ENCODE measurements around the gene FANCL. TPM values are rescaled to one million over a fixed set of nuclear protein-coding genes. Genes with fewer than 3 reads are reported as not detected.
"Not testable (repeated sequence)": the region's sequence is repeated elsewhere in the genome, so short reads cannot be mapped to it uniquely, and the experiment has no call there.

FANCL gene
- total RNA-seq, 1 experiment from 2014 or later = 34.3 TPM

GRCh38 chr2:58195662-58196061, 45.5 kb downstream of the FANCL start:
- DNase-seq = no peak
- H3K27me3 ChIP-seq (replicated peaks; ENCODE audit: control insufficient read depth, insufficient read depth, low read length) = no peaks in the 10 kb centered on the region
- H3K4me1 ChIP-seq = no peaks in the 10 kb centered on the region
- no TSS peak for BruUV-seq (replicated peaks)
- Mint-ChIP-seq H3K36me3 (ENCODE audit: insufficient read depth, unreplicated experiment) (peaks cover 16% of the 10 kb centered on the region), H3K4me3 (ENCODE audit: unreplicated experiment) (no peak overlapping the region), H3K27ac (ENCODE audit: unreplicated experiment) (no peak overlapping the region), H3K9me3 (ENCODE audit: unreplicated experiment) (no peaks in the 10 kb centered on the region), H3K4me1 (ENCODE audit: low read depth, unreplicated experiment) (peaks cover 6% of the 10 kb centered on the region), H3K27me3 (ENCODE audit: insufficient read depth, unreplicated experiment) (no peaks in the 10 kb centered on the region)
- H3K9me3 ChIP-seq = no peaks in the 10 kb centered on the region
- no peak overlapping the region for H3K4me3 ChIP-seq (ENCODE audit: low read depth, low read length)
- CTCF ChIA-PET = no interaction called here
- intact Hi-C loops (cut with micrococcal nuclease; ENCODE audit: unreplicated experiment) = no loop called here
- POLR2A ChIA-PET = no interaction called here
- no peaks in the 10 kb centered on the region for H3K36me3 ChIP-seq (ENCODE audit: control insufficient read depth, insufficient read depth, low read length)
- TF ChIP-seq CTCF (IDR thresholded peaks at IDR 0.05; ENCODE audit: insufficient read depth in 1 of 2, low read depth in 1 of 2, low read length in 1 of 2, severe bottlenecking in 1 of 2, unreplicated experiment in 1 of 2) = no peak

- Mint-ChIP-seq H3K9me3 (ENCODE audit: unreplicated experiment) (no peaks in the 10 kb centered on the region), H3K4me3 (ENCODE audit: unreplicated experiment) (no peak overlapping the region), H3K36me3 (ENCODE audit: insufficient read depth, unreplicated experiment) (peaks cover 16% of the 10 kb centered on the region), H3K4me1 (ENCODE audit: low read depth, unreplicated experiment) (peaks cover 6% of the 10 kb centered on the region), H3K27ac (ENCODE audit: unreplicated experiment) (no peak overlapping the region), H3K27me3 (ENCODE audit: insufficient read depth, unreplicated experiment) (no peaks in the 10 kb centered on the region)
- Histone ChIP-seq H3K9me3 (no peaks in the 10 kb centered on the region), H3K36me3 (ENCODE audit: control insufficient read depth, insufficient read depth, low read length) (no peaks in the 10 kb centered on the region), H3K4me3 (ENCODE audit: low read depth, low read length) (no peak overlapping the region), H3K4me1 (no peaks in the 10 kb centered on the region), H3K27me3 (replicated peaks; ENCODE audit: control insufficient read depth, insufficient read depth, low read length) (no peaks in the 10 kb centered on the region)
- no peak for TF ChIP-seq CTCF (IDR thresholded peaks at IDR 0.05; ENCODE audit: insufficient read depth in 1 of 2, low read depth in 1 of 2, low read length in 1 of 2, severe bottlenecking in 1 of 2, unreplicated experiment in 1 of 2)
- intact Hi-C loops (cut with micrococcal nuclease; ENCODE audit: unreplicated experiment) = no loop called here
- POLR2A ChIA-PET = no interaction called here
- CTCF ChIA-PET = no interaction called here
- no peak for DNase-seq
- no TSS peak for BruUV-seq (replicated peaks)
Measured at GRCh38 chr2:58194458-58194857, 46.7 kb downstream of the FANCL start.

- H3K4me3 Mint-ChIP-seq (ENCODE audit: unreplicated experiment); POLR2A ChIA-PET; H3K27me3 ChIP-seq (replicated peaks; ENCODE audit: control insufficient read depth, insufficient read depth, low read length); H3K9me3 ChIP-seq; H3K27me3 Mint-ChIP-seq (ENCODE audit: insufficient read depth, unreplicated experiment); H3K4me1 Mint-ChIP-seq (ENCODE audit: low read depth, unreplicated experiment); H3K4me1 ChIP-seq; intact Hi-C loops (cut with micrococcal nuclease; ENCODE audit: unreplicated experiment); H3K36me3 ChIP-seq (ENCODE audit: control insufficient read depth, insufficient read depth, low read length); H3K9me3 Mint-ChIP-seq (ENCODE audit: unreplicated experiment); DNase-seq; BruUV-seq (replicated peaks); H3K4me3 ChIP-seq (ENCODE audit: low read depth, low read length); H3K27ac Mint-ChIP-seq (ENCODE audit: unreplicated experiment); CTCF ChIA-PET: not testable (repeated sequence)
- H3K36me3 Mint-ChIP-seq (ENCODE audit: insufficient read depth, unreplicated experiment) = peaks cover 18% of the 10 kb centered on the region
Measured at GRCh38 chr2:58187022-58187421, 54.1 kb downstream of the FANCL start.

GRCh38 chr2:58186501-58186900, 54.6 kb downstream of the FANCL start:
- Histone ChIP-seq H3K9me3 (no peaks in the 10 kb centered on the region), H3K27me3 (replicated peaks; ENCODE audit: control insufficient read depth, insufficient read depth, low read length) (no peaks in the 10 kb centered on the region), H3K4me3 (ENCODE audit: low read depth, low read length) (no peak overlapping the region), H3K36me3 (ENCODE audit: control insufficient read depth, insufficient read depth, low read length) (no peaks in the 10 kb centered on the region), H3K4me1 (no peaks in the 10 kb centered on the region)
- Mint-ChIP-seq H3K27me3 (ENCODE audit: insufficient read depth, unreplicated experiment) (no peaks in the 10 kb centered on the region), H3K9me3 (ENCODE audit: unreplicated experiment) (no peaks in the 10 kb centered on the region), H3K4me3 (ENCODE audit: unreplicated experiment) (no peak overlapping the region), H3K4me1 (ENCODE audit: low read depth, unreplicated experiment) (no peaks in the 10 kb centered on the region), H3K27ac (ENCODE audit: unreplicated experiment) (no peak overlapping the region), H3K36me3 (ENCODE audit: insufficient read depth, unreplicated experiment) (peaks cover 18% of the 10 kb centered on the region)
- no peak for DNase-seq
- no peak for TF ChIP-seq CTCF (IDR thresholded peaks at IDR 0.05; ENCODE audit: insufficient read depth in 1 of 2, low read depth in 1 of 2, low read length in 1 of 2, severe bottlenecking in 1 of 2, unreplicated experiment in 1 of 2)
- ChIA-PET CTCF (no interaction called here), POLR2A (no interaction called here)
- no TSS peak for BruUV-seq (replicated peaks)
- intact Hi-C loops (cut with micrococcal nuclease; ENCODE audit: unreplicated experiment) = no loop called here

Data from Caco-2 (cell line).